ENCODE data around the gene LSM2. TPM values are rescaled to one million over a fixed set of nuclear protein-coding genes. Genes with fewer than 3 reads are reported as not detected.

The LSM2 gene
- total and polyA plus RNA-seq, 9 of the 15 experiments (the other 6 are each of a cell fraction or from before 2014, with no cell fraction given), result 154 to 407 (median 223) TPM

GRCh38 chr6:31829633-31830283 lies 23.0 kb upstream of the LSM2 start (continued):
- TF ChIP-seq DEAF1 (CRISPR knock-in tag; IDR thresholded peaks at IDR 0.05), result peak; percentile 44

GRCh38 chr6:31827286-31828079 lies 20.7 kb upstream of the LSM2 start, which contains the start of gene HSPA1B:
Gene HSPA1B (plus strand): TSS chr6:31827738. CDS start chr6:31827951, 213 bp downstream.
- peak; percentile 98 for FAIRE-seq
- Histone ChIP-seq H3K79me2 (ENCODE audit: control insufficient read depth, insufficient read depth, low read length) (peaks cover 53% of the 10 kb centered on the region), H3K36me3 (ENCODE audit: control insufficient read depth, insufficient read depth, low read length) (peaks cover 18% of the 10 kb centered on the region; the same call in 2 of the 3 replicates), H3K27me3 (ENCODE audit: control insufficient read depth in 2 of 2, insufficient read depth in 2 of 2, low read length in 2 of 2) (no peaks in the 10 kb centered on the region), H3K4me2 (ENCODE audit: insufficient read depth, low read length) (peak within 1 kb of the TSS; percentile 90), H2AFZ (ENCODE audit: low read depth, low read length) (peak within 1 kb of the TSS; percentile 87), H3K27ac (ENCODE audit: extremely low read depth, low read depth, low read length) (peak within 1 kb of the TSS; percentile 78), H3K9me3 (replicated peaks; ENCODE audit: control insufficient read depth, insufficient read depth, low read depth, low read length) (no peaks in the 10 kb centered on the region), H3K4me3 (peak within 1 kb of the TSS; percentile 56), H3K9me1 (ENCODE audit: control insufficient read depth, insufficient read depth, low read length) (no peaks in the 10 kb centered on the region), H3K9ac (ENCODE audit: insufficient read depth in 1 of 2, low read depth in 2 of 2, low read length in 2 of 2) (peak within 1 kb of the TSS; percentile 70 to 97), H4K20me1 (replicated peaks; ENCODE audit: control insufficient read depth, insufficient read depth, low read length) (peaks cover 5% of the 10 kb centered on the region; the same call in 1 of the 2 replicates), H3K4me1 (replicated peaks in 1 of 2; ENCODE audit: control insufficient read depth in 2 of 2, insufficient read depth in 2 of 2, low read length in 2 of 2) (peaks cover 41% of the 10 kb centered on the region in 2 experiments)
- WGBS (ENCODE audit: insufficient coverage, low coverage, missing lambda C conversion rate), result under 1% methylated on average over 51 of the region's 56 CpGs
- peak; percentile 99 to 100 (median 100) for DNase-seq (ENCODE audit: extremely low read depth in 1 of 4, low spot score in 3 of 4)
- in situ Hi-C loops (cut with MboI) (no loop called here), intact Hi-C loops (cut with micrococcal nuclease) (loop anchor here (1.0 to 10.0 kb wide), 5 partner anchors 32 to 347 kb away; partner anchors contain the start of genes AGPAT1, ATP6V1G2, DDAH2 and NFKBIL1)
- ATAC-seq, result peak; percentile 86
- CTCF ChIA-PET (ENCODE audit: low intra/inter-chr PET ratio), result no interaction called here
- no TSS peak for BruUV-seq (replicated peaks)
- POLR2A ChIA-PET, result interaction anchor here (0.6 to 6.4 kb wide), 59 partner anchors 10 to 1444 kb away, joined by 3 to 93 read pairs (median 4); partner anchors contain the start of genes ABHD16A, BAG6, C6orf47 and CLIC1
- TF ChIP-seq AFF1 (IDR thresholded peaks at IDR 0.05; ENCODE audit: low read depth in 1 of 2, partially characterized antibody in 2 of 2), result peak; percentile 66 to 95
- no peak for TF ChIP-seq ZBTB5 (IDR thresholded peaks at IDR 0.05)
- peak; percentile 87 for TF ChIP-seq SMAD4 (CRISPR knock-in tag; conservative IDR thresholded peaks at IDR 0.05)
- TF ChIP-seq ZNF165 (CRISPR knock-in tag; IDR thresholded peaks at IDR 0.05; ENCODE audit: borderline replicate concordance), result peak; percentile 89
- no peak for TF ChIP-seq ZNF766 (CRISPR knock-in tag; conservative IDR thresholded peaks at IDR 0.05)
- no peak for TF ChIP-seq PHB2 (IDR thresholded peaks at IDR 0.05; ENCODE audit: low read depth)
- TF ChIP-seq EP400 (IDR thresholded peaks at IDR 0.05), result no peak
- TF ChIP-seq SMAD1 (IDR thresholded peaks at IDR 0.05; ENCODE audit: low read depth, low read length, partially characterized antibody), result peak; percentile 98
